Cardiac fibroblast (primary cell): ENCODE results near the gene ACTN1.

ENCODE experiments used
- DNase-seq, 2 donors: peaks; one replicate each; pipeline versions ENCODE4 v3.0.0 to v3.0.0-alpha.2; 2010; ENCODE audit warnings: low read depth in 2 of 2
- H3K4me3 ChIP-seq, 2 donors: replicated peaks in 1 of 2; 1 replicate in 1 of 2; 2 replicates in 1 of 2; pipeline ENCODE4 v1.5.1; 2011; ENCODE audit warnings: low read depth in 2 of 2, low read length in 2 of 2, mild to moderate bottlenecking in 2 of 2, moderate library complexity in 1 of 2
- TF ChIP-seq, protein P1 (sequence below): IDR thresholded peaks from one replicate; pipeline ENCODE4 v1.5.1; 2011; ENCODE audit warnings: low read depth, mild to moderate bottlenecking, low read length, inconsistent platforms

The ACTN1 gene

DNA sequence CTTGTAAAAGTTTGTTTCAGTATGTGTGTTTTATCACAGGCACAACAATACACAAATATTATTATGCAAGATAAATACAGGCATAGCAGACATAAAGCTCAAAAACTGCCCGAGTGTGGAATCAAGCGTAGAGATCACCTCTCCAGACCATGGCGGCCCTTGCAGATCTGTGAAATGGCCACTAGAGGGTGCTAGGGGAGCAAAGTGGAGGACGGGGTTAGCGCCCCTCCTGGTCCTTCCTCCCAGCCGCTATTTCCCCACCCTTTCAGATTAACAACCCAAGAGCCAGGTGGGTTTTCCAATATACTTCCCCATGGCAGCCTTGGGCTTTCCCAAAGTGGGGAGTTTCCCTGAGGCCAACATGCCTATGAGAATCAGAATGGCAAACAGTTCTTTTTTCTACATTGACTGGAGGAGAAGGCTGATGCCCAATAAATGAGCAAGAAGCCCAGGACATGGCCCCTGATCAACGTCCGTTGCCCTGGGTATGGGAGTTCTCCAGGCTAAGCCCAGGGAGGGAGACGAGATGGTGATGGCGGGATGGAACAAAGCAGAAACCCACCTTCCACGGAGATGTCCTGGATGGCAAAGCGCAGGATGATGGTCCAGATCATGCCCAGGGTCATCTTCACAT, 67.4 kb downstream of the ACTN1 start:
- DNase-seq, result peak; percentile 82
- TF ChIP-seq, protein P1, sequence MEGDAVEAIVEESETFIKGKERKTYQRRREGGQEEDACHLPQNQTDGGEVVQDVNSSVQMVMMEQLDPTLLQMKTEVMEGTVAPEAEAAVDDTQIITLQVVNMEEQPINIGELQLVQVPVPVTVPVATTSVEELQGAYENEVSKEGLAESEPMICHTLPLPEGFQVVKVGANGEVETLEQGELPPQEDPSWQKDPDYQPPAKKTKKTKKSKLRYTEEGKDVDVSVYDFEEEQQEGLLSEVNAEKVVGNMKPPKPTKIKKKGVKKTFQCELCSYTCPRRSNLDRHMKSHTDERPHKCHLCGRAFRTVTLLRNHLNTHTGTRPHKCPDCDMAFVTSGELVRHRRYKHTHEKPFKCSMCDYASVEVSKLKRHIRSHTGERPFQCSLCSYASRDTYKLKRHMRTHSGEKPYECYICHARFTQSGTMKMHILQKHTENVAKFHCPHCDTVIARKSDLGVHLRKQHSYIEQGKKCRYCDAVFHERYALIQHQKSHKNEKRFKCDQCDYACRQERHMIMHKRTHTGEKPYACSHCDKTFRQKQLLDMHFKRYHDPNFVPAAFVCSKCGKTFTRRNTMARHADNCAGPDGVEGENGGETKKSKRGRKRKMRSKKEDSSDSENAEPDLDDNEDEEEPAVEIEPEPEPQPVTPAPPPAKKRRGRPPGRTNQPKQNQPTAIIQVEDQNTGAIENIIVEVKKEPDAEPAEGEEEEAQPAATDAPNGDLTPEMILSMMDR, result peak; percentile 99

GRCh38 chr14:68910540-68910939, 68.6 kb downstream of the ACTN1 start:
- DNase-seq, result peak in 1 of 2 donors; percentile 57
- H3K4me3 ChIP-seq, result no peak overlapping the region
- TF ChIP-seq, protein P1, result no peak

More for the DNA sequence above, 67.4 kb downstream of the ACTN1 start:
- no peak overlapping the region for H3K4me3 ChIP-seq

DNA sequence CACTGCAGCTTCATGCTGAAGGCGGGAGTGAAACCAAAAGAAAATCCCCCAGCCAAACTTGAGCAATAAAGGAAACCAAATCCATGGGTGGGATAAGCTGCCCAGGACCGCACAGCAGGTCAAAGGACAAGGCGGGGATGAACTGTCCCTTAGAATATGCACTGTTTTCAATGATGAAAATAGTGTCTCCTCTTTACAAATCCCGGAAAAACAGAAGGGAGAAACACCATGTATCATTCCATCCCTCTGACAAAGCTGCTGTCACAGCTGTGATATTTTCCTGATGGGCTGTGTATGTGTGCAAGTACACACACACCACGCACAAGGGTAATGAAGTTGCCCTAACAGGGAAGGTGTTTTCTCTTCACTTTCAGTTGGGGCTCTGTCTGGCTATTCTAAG, 70.3 kb downstream of the ACTN1 start:
- TF ChIP-seq, protein P1, result no peak
- no peak for DNase-seq
- H3K4me3 ChIP-seq, result no peak overlapping the region

- no peak for DNase-seq
- TF ChIP-seq, protein P1, result no peak
- no peak overlapping the region for H3K4me3 ChIP-seq
Observed at GRCh38 chr14:68908201-68908600, 70.9 kb downstream of the ACTN1 start.

- TF ChIP-seq, protein P1, result no peak
- no peak for DNase-seq
- H3K4me3 ChIP-seq, result no peak overlapping the region
Observed at GRCh38 chr14:68906439-68906838, 72.7 kb downstream of the ACTN1 start.

- no peak overlapping the region for H3K4me3 ChIP-seq
- DNase-seq, result no peak
- TF ChIP-seq, protein P1, result no peak
Observed at GRCh38 chr14:68905107-68905895, 73.8 kb downstream of the ACTN1 start.
